ENCODE measurements around the gene POLE2.
"Not testable (repeated sequence)": the region's sequence is repeated elsewhere in the genome, so short reads cannot be mapped to it uniquely, and the experiment has no call there.

POLE2 gene, protein sequence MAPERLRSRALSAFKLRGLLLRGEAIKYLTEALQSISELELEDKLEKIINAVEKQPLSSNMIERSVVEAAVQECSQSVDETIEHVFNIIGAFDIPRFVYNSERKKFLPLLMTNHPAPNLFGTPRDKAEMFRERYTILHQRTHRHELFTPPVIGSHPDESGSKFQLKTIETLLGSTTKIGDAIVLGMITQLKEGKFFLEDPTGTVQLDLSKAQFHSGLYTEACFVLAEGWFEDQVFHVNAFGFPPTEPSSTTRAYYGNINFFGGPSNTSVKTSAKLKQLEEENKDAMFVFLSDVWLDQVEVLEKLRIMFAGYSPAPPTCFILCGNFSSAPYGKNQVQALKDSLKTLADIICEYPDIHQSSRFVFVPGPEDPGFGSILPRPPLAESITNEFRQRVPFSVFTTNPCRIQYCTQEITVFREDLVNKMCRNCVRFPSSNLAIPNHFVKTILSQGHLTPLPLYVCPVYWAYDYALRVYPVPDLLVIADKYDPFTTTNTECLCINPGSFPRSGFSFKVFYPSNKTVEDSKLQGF

DNA sequence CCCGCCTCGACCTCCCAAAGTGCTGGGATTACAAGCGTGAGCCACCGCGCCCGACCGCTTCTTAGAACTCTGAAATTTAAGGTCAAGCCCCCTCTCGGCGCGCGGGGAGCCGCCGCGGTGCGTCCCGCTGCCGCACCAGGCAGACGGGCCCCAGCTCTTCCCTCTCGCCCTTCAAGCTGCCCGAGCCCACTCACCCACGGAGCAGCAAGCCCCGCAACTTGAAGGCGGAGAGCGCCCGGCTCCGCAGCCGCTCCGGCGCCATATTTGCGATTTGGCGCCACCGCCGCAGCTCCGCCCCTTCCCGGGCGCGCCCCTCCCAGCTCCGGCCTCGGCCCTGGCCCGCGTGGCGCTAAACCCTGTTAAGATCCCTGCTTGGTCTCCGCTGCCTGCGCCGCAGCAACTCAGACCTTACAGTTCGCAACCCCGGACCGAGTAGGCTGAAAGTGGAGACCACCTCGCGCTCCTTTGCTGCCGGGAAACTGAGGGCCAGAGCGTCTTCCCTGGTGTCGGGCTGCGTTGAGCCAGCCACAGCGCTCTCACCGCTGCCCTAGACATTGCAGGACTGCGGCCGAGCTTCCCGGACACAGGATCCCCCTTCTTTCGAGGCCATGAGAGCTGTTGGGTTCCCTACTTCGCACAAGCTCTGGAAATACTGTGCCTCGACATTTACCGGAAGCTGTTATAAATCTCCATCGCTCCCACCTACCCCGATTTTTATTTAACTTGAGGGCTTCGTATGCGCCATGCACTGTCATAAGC is at the start of gene POLE2:
TSS of gene POLE2 (minus strand) at position 273 of the 759 bp plus-strand sequence. CDS start at position 262, 11 bp downstream.
- FAIRE-seq, result no peak

DNA sequence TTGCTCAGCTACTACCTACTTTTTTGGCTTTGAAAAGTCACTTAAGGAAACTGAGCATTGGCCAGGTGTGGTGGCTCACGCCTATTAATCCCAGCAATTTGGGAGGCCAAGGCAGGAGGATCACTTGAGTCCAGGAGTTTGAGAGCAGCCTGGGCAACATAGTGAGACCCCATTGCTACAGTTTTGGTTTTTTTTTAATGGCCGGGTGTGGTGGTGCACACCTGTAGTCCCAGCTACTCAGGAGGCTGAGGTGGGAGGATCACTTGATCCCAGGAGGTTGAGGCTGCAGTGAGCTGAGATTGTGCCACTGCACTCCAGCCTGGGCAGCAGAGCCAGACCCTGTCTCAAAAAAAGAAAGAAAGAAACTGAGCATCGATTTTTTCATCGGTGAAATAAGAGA is 47.7 kb upstream of the POLE2 start:
- FAIRE-seq, result not testable (repeated sequence)

GRCh38 chr14:49733836-49734235 is 45.8 kb upstream of the POLE2 start:
- FAIRE-seq, result no peak

- FAIRE-seq, result no peak
Observed at GRCh38 chr14:49732896-49733295, 44.9 kb upstream of the POLE2 start.

GRCh38 chr14:49727171-49727570 is 39.2 kb upstream of the POLE2 start:
- FAIRE-seq, result no peak

DNA sequence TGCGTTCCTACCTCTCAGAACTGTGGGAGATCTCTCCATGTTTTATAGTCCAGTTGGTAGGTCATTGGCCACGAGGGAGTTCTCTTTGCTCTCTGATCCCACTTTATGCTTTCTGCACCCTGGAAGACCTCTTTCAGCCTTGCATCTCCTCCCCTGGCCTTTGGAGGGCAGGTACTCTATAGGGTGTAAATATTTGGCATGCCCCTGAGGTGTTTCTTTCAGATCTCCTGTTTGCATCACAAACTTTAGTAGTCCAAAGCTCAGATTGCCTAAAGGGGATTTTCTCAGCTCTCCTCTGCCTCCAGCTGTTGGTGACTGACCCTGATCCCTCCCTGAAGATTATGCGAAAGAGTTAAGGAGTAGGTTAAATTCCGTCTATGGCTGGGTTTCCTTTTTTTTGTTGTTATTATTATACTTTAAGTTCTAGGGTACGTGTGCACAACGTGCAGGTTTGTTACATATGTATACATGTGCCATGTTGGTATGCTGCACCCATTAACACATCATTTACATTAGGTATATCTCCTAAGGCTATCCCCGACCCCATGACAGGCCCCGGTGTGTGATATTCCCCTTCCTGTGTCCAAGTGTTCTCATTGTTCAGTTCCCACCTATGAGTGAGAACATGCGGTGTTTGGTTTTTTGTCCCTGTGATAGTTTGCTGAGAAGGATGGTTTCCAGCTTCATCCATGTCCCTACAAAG is 33.9 kb upstream of the POLE2 start:
- FAIRE-seq, result not testable (repeated sequence)

- FAIRE-seq, result no peak
Observed at GRCh38 chr14:49720744-49721143, 32.7 kb upstream of the POLE2 start.

DNA sequence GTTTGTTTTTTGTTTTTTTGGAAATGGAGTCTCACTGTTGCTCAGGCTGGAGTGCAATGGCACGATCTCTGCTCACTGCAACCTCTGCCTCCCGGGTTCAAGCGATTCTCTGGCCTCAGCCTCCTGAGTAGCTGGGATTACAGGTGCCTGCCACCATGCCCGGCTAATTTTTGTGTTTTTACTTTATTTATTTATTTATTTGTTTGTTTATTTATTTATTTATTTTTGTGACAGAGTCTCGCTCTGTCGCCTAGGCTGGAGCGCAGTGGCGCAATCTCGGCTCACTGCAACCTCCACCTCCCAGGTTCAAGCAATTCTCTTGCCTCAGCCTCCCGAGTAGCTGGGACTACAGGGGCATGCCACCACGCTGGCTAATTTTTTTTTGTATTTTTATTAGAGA is 23.0 kb upstream of the POLE2 start:
- FAIRE-seq, result not testable (repeated sequence)

- FAIRE-seq, result not testable (repeated sequence)
Observed at GRCh38 chr14:49704471-49704870, 16.5 kb upstream of the POLE2 start.

DNA sequence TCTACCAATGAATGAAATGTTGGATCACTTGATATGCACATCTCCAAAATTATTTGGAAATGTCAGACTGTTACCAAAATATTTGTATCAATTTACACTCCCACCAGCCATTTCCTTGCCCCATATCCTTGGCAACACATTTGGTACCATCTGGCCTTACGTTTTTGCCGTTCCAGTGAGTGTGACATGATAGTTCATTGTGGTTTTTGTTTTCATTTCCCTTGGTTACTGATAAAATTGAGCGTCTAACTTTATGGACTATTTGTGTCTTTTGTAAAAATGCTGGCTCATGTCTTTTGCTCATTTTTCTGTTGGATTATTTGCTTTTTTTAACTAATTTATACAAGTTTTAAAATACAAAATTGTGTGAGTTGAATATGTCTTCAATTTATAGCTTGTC is 16.0 kb upstream of the POLE2 start:
- no peak for FAIRE-seq

DNA sequence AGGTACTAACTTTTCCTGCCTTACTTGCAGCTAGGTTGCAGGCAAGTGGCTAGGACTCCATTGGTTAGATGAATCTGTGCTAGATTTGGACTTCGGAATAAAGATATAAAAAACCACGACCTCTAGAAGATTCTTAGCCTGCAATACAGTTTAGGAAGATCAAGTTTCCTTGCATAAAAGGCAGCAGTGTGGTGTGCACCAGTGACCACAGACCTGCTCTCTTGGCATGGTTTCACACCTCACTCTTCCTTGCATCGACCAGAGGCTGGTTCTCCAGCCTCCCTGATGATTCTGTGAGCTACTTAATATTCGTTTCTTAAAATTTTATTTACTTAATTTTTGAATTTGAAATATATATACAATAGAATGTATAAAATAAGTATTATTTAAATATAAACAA is 14.7 kb upstream of the POLE2 start:
- FAIRE-seq, result no peak

DNA sequence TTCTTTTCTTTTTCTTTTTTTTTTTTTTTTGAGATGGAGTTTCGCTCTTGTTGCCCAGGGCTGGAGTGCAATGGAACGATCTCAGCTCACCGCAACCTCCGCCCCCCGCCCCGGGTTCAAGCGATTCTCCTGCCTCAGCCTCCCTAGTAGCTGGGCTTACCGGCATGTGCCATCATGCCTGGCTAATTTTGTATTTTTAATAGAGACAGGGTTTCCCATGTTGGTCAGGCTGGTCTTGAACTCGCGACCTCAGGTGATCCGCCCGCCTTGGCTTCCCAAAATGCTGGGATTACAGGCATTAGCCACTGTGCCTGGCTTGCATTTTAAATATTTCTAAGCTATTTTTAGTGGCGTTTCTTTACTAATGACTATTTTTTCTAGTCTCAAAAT is 5.7 kb upstream of the POLE2 start:
- FAIRE-seq, result not testable (repeated sequence)

GRCh38 chr14:49692811-49693734 is 5.1 kb upstream of the POLE2 start, which contains the start of gene KLHDC1:
Gene KLHDC1 (plus strand): TSS chr14:49693120. CDS start chr14:49693195, 75 bp downstream.
- FAIRE-seq, result no peak

GRCh38 chr14:49692193-49692757 is 4.3 kb upstream of the POLE2 start:
- no peak for FAIRE-seq

DNA sequence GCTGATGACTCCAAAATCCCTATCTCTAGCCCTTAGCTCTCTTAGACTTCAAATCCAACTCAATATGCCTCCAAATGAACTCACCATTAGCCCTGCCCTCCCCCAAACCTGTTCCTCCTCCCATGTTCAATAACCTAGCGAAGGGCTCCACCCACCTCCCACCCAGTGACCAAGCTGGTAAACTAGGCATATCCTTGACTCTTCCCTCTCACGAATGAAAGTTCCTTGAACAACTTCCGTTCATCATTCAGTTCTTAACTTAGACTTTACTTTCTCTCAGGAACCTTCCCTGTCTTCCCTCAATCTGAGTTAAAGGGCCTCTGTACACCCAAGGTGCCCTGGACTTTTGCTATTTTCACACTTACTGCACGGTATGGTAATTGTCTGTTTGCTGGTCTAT is 3.0 kb upstream of the POLE2 start:
- FAIRE-seq, result no peak

GRCh38 chr14:49688701-49689030 is 652 bp upstream of the POLE2 start:
- no peak for FAIRE-seq

- no peak for FAIRE-seq
Observed at GRCh38 chr14:49686425-49686824, 1.6 kb downstream of the POLE2 start.

- no peak for FAIRE-seq
Observed at GRCh38 chr14:49679271-49679670, 8.7 kb downstream of the POLE2 start.

- FAIRE-seq, result no peak
Observed at GRCh38 chr14:49677643-49678042, 10.4 kb downstream of the POLE2 start.

DNA sequence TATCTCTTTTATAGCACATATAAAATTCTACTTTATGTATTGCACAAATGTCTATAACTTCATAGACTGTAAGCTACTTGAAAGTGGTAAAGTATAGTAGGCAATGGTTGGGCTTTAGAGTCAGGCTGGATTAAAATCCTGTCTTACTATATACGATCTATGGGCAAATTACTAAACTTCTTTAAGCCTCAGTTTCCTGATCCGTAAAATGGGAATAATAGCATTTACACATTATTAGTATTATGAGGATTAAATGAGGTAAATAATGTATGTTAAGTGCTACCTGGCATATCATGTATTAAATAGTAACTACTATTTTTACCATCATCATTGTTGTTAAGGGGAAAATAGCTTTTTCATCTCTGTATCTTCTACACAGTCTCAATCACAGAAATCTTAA is 14.4 kb downstream of the POLE2 start:
- FAIRE-seq, result no peak

DNA sequence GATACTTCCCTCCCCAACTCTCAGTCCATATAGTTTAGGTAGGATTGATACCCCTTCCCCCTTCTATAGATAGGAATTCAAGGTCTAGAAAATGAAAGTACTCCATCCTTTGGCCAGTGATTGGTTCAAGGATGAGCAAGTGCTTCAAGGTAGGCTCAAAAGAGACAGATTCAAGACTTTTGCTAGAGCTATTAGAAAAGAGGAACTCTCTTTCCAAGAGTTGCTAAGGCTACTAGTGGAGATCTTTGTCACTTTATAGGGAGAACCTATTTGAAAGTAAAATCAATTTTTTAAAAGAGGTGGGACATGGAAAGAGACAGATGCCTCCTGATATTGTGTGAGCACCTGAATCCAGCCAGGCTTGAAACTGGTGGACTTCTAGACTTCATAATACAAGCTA is 17.5 kb downstream of the POLE2 start:
- FAIRE-seq, result no peak

All from G401.6 (cell line).